ENCODE measurements around the gene LAMB4.

The LAMB4 gene

GRCh38 chr7:108086546-108086945 is 43.6 kb downstream of the LAMB4 start:
- H3K9ac ChIP-seq (ENCODE audit: low read depth in 1 of 2, low read length in 2 of 2) = no peak overlapping the region
- H3K36me3 ChIP-seq (ENCODE audit: control insufficient read depth in 1 of 2, insufficient read depth in 2 of 2, low read length in 2 of 2) = no peaks in the 10 kb centered on the region
- no peak overlapping the region for H3K4me3 ChIP-seq (ENCODE audit: low read depth in 1 of 2, low read length in 2 of 2)
- no peak overlapping the region for H3K27ac ChIP-seq (ENCODE audit: low read depth, low read length)
- peaks cover under 1 to 2% of the 10 kb centered on the region in 2 donors for H3K4me1 ChIP-seq (ENCODE audit: control insufficient read depth in 1 of 2, insufficient read depth in 2 of 2, low read length in 2 of 2)
- H3K9me3 ChIP-seq (ENCODE audit: control insufficient read depth in 1 of 2, low read length in 2 of 2) = no peaks in the 10 kb centered on the region
- H3K27me3 ChIP-seq (ENCODE audit: control insufficient read depth in 1 of 2, insufficient read depth in 2 of 2, low read length in 2 of 2) = no peaks in the 10 kb centered on the region

GRCh38 chr7:108083980-108084379 is 46.2 kb downstream of the LAMB4 start:
- no peak overlapping the region for H3K27ac ChIP-seq (ENCODE audit: low read depth, low read length)
- H3K27me3 ChIP-seq (ENCODE audit: control insufficient read depth in 1 of 2, insufficient read depth in 2 of 2, low read length in 2 of 2) = no peaks in the 10 kb centered on the region
- H3K4me3 ChIP-seq (ENCODE audit: low read depth in 1 of 2, low read length in 2 of 2) = no peak overlapping the region
- H3K9me3 ChIP-seq (ENCODE audit: control insufficient read depth in 1 of 2, low read length in 2 of 2) = no peaks in the 10 kb centered on the region
- H3K4me1 ChIP-seq (ENCODE audit: control insufficient read depth in 1 of 2, insufficient read depth in 2 of 2, low read length in 2 of 2) = peaks cover 22 to 26% of the 10 kb centered on the region in 2 donors
- H3K9ac ChIP-seq (ENCODE audit: low read depth in 1 of 2, low read length in 2 of 2) = no peak overlapping the region
- H3K36me3 ChIP-seq (ENCODE audit: control insufficient read depth in 1 of 2, insufficient read depth in 2 of 2, low read length in 2 of 2) = no peaks in the 10 kb centered on the region

GRCh38 chr7:108079648-108080591 is 50.2 kb downstream of the LAMB4 start:
- H3K36me3 ChIP-seq (ENCODE audit: control insufficient read depth in 1 of 2, insufficient read depth in 2 of 2, low read length in 2 of 2) = no peaks in the 10 kb centered on the region
- peak overlapping the region in 1 of 2 donors; percentile 12 for H3K4me3 ChIP-seq (ENCODE audit: low read depth in 1 of 2, low read length in 2 of 2)
- H3K9me3 ChIP-seq (ENCODE audit: control insufficient read depth in 1 of 2, low read length in 2 of 2) = no peaks in the 10 kb centered on the region
- peaks cover 36% of the 10 kb centered on the region in 2 donors for H3K4me1 ChIP-seq (ENCODE audit: control insufficient read depth in 1 of 2, insufficient read depth in 2 of 2, low read length in 2 of 2)
- H3K27ac ChIP-seq (ENCODE audit: low read depth, low read length) = peak overlapping the region; percentile 40
- no peaks in the 10 kb centered on the region for H3K27me3 ChIP-seq (ENCODE audit: control insufficient read depth in 1 of 2, insufficient read depth in 2 of 2, low read length in 2 of 2)
- no peak overlapping the region for H3K9ac ChIP-seq (ENCODE audit: low read depth in 1 of 2, low read length in 2 of 2)

GRCh38 chr7:108079276-108079647 is 50.9 kb downstream of the LAMB4 start:
- H3K27me3 ChIP-seq (ENCODE audit: control insufficient read depth in 1 of 2, insufficient read depth in 2 of 2, low read length in 2 of 2) = no peaks in the 10 kb centered on the region
- no peaks in the 10 kb centered on the region for H3K9me3 ChIP-seq (ENCODE audit: control insufficient read depth in 1 of 2, low read length in 2 of 2)
- H3K9ac ChIP-seq (ENCODE audit: low read depth in 1 of 2, low read length in 2 of 2) = no peak overlapping the region
- no peaks in the 10 kb centered on the region for H3K36me3 ChIP-seq (ENCODE audit: control insufficient read depth in 1 of 2, insufficient read depth in 2 of 2, low read length in 2 of 2)
- H3K27ac ChIP-seq (ENCODE audit: low read depth, low read length) = peak overlapping the region; percentile 40
- H3K4me3 ChIP-seq (ENCODE audit: low read depth in 1 of 2, low read length in 2 of 2) = peak overlapping the region in 1 of 2 donors; percentile 12
- peaks cover 36% of the 10 kb centered on the region in 2 donors for H3K4me1 ChIP-seq (ENCODE audit: control insufficient read depth in 1 of 2, insufficient read depth in 2 of 2, low read length in 2 of 2)

- Histone ChIP-seq H3K36me3 (ENCODE audit: control insufficient read depth in 1 of 2, insufficient read depth in 2 of 2, low read length in 2 of 2) (no peaks in the 10 kb centered on the region), H3K27me3 (ENCODE audit: control insufficient read depth in 1 of 2, insufficient read depth in 2 of 2, low read length in 2 of 2) (no peaks in the 10 kb centered on the region), H3K4me3 (ENCODE audit: low read depth in 1 of 2, low read length in 2 of 2) (no peak overlapping the region), H3K27ac (ENCODE audit: low read depth, low read length) (no peak overlapping the region), H3K9ac (ENCODE audit: low read depth in 1 of 2, low read length in 2 of 2) (no peak overlapping the region), H3K9me3 (ENCODE audit: control insufficient read depth in 1 of 2, low read length in 2 of 2) (no peaks in the 10 kb centered on the region), H3K4me1 (ENCODE audit: control insufficient read depth in 1 of 2, insufficient read depth in 2 of 2, low read length in 2 of 2) (peaks cover 36 to 40% of the 10 kb centered on the region in 2 donors)
Measured at GRCh38 chr7:108078691-108079090, 51.5 kb downstream of the LAMB4 start.

- no peaks in the 10 kb centered on the region for H3K27me3 ChIP-seq (ENCODE audit: control insufficient read depth in 1 of 2, insufficient read depth in 2 of 2, low read length in 2 of 2)
- H3K4me1 ChIP-seq (ENCODE audit: control insufficient read depth in 1 of 2, insufficient read depth in 2 of 2, low read length in 2 of 2) = peaks cover 36 to 45% of the 10 kb centered on the region in 2 donors
- no peaks in the 10 kb centered on the region for H3K36me3 ChIP-seq (ENCODE audit: control insufficient read depth in 1 of 2, insufficient read depth in 2 of 2, low read length in 2 of 2)
- H3K27ac ChIP-seq (ENCODE audit: low read depth, low read length) = no peak overlapping the region
- no peaks in the 10 kb centered on the region for H3K9me3 ChIP-seq (ENCODE audit: control insufficient read depth in 1 of 2, low read length in 2 of 2)
- H3K4me3 ChIP-seq (ENCODE audit: low read depth in 1 of 2, low read length in 2 of 2) = no peak overlapping the region
- no peak overlapping the region for H3K9ac ChIP-seq (ENCODE audit: low read depth in 1 of 2, low read length in 2 of 2)
Measured at GRCh38 chr7:108078211-108078673, 51.9 kb downstream of the LAMB4 start.

- no peak overlapping the region for H3K9ac ChIP-seq (ENCODE audit: low read depth in 1 of 2, low read length in 2 of 2)
- H3K4me1 ChIP-seq (ENCODE audit: control insufficient read depth in 1 of 2, insufficient read depth in 2 of 2, low read length in 2 of 2) = peaks cover 36 to 46% of the 10 kb centered on the region in 2 donors
- H3K4me3 ChIP-seq (ENCODE audit: low read depth in 1 of 2, low read length in 2 of 2) = no peak overlapping the region
- H3K27ac ChIP-seq (ENCODE audit: low read depth, low read length) = no peak overlapping the region
- H3K27me3 ChIP-seq (ENCODE audit: control insufficient read depth in 1 of 2, insufficient read depth in 2 of 2, low read length in 2 of 2) = no peaks in the 10 kb centered on the region
- H3K9me3 ChIP-seq (ENCODE audit: control insufficient read depth in 1 of 2, low read length in 2 of 2) = no peaks in the 10 kb centered on the region
- H3K36me3 ChIP-seq (ENCODE audit: control insufficient read depth in 1 of 2, insufficient read depth in 2 of 2, low read length in 2 of 2) = no peaks in the 10 kb centered on the region
Measured at GRCh38 chr7:108077709-108078108, 52.5 kb downstream of the LAMB4 start.

- no peak overlapping the region for H3K27ac ChIP-seq (ENCODE audit: low read depth, low read length)
- no peak overlapping the region for H3K9ac ChIP-seq (ENCODE audit: low read depth in 1 of 2, low read length in 2 of 2)
- H3K9me3 ChIP-seq (ENCODE audit: control insufficient read depth in 1 of 2, low read length in 2 of 2) = no peaks in the 10 kb centered on the region
- H3K36me3 ChIP-seq (ENCODE audit: control insufficient read depth in 1 of 2, insufficient read depth in 2 of 2, low read length in 2 of 2) = no peaks in the 10 kb centered on the region
- H3K27me3 ChIP-seq (ENCODE audit: control insufficient read depth in 1 of 2, insufficient read depth in 2 of 2, low read length in 2 of 2) = no peaks in the 10 kb centered on the region
- no peak overlapping the region for H3K4me3 ChIP-seq (ENCODE audit: low read depth in 1 of 2, low read length in 2 of 2)
- H3K4me1 ChIP-seq (ENCODE audit: control insufficient read depth in 1 of 2, insufficient read depth in 2 of 2, low read length in 2 of 2) = peaks cover 31 to 42% of the 10 kb centered on the region in 2 donors
Measured at GRCh38 chr7:108076156-108076555, 54.0 kb downstream of the LAMB4 start.

- H3K27me3 ChIP-seq (ENCODE audit: control insufficient read depth in 1 of 2, insufficient read depth in 2 of 2, low read length in 2 of 2) = no peaks in the 10 kb centered on the region
- no peaks in the 10 kb centered on the region for H3K36me3 ChIP-seq (ENCODE audit: control insufficient read depth in 1 of 2, insufficient read depth in 2 of 2, low read length in 2 of 2)
- H3K27ac ChIP-seq (ENCODE audit: low read depth, low read length) = no peak overlapping the region
- no peaks in the 10 kb centered on the region for H3K9me3 ChIP-seq (ENCODE audit: control insufficient read depth in 1 of 2, low read length in 2 of 2)
- H3K4me3 ChIP-seq (ENCODE audit: low read depth in 1 of 2, low read length in 2 of 2) = no peak overlapping the region
- H3K4me1 ChIP-seq (ENCODE audit: control insufficient read depth in 1 of 2, insufficient read depth in 2 of 2, low read length in 2 of 2) = peaks cover 5 to 22% of the 10 kb centered on the region in 2 donors
- H3K9ac ChIP-seq (ENCODE audit: low read depth in 1 of 2, low read length in 2 of 2) = no peak overlapping the region
Measured at GRCh38 chr7:108073305-108074070, 56.7 kb downstream of the LAMB4 start.

GRCh38 chr7:108072739-108073138 is 57.4 kb downstream of the LAMB4 start:
- Histone ChIP-seq H3K27me3 (ENCODE audit: control insufficient read depth in 1 of 2, insufficient read depth in 2 of 2, low read length in 2 of 2) (no peaks in the 10 kb centered on the region), H3K4me1 (ENCODE audit: control insufficient read depth in 1 of 2, insufficient read depth in 2 of 2, low read length in 2 of 2) (peaks cover 0 to 14% of the 10 kb centered on the region in 2 donors), H3K36me3 (ENCODE audit: control insufficient read depth in 1 of 2, insufficient read depth in 2 of 2, low read length in 2 of 2) (no peaks in the 10 kb centered on the region), H3K9me3 (ENCODE audit: control insufficient read depth in 1 of 2, low read length in 2 of 2) (no peaks in the 10 kb centered on the region), H3K4me3 (ENCODE audit: low read depth in 1 of 2, low read length in 2 of 2) (no peak overlapping the region), H3K9ac (ENCODE audit: low read depth in 1 of 2, low read length in 2 of 2) (no peak overlapping the region), H3K27ac (ENCODE audit: low read depth, low read length) (no peak overlapping the region)
